IMR-90 (cell line): ENCODE measurements around the gene DYRK1A. TPM values are rescaled to one million over a fixed set of nuclear protein-coding genes. Genes with fewer than 3 reads are reported as not detected.

Experiments
- ATAC-seq: fragments of 200-7000 bp; cut with Tn5 transposase; 2 replicates; pipeline ENCODE4 v1.9.1; 2020; ENCODE audit warnings: low read depth, mild to moderate bottlenecking, moderate library complexity
- BruUV-seq: library from RNA; stranded (reverse); fragments of 400-500 nt; replicated peaks from 2 replicates; lab custom pipeline; 2021; lab: Mats Ljungman, UMichigan
- CTCF ChIA-PET: fragments of 300-600 bp; formaldehyde crosslinking; extraction: SDS; loops from one replicate; lab custom pipeline; 2021; ENCODE audit warnings: antibody characterized with exemption; lab: Yijun Ruan, JAX
- POLR2A ChIA-PET: fragments of 300-600 bp; sonication (Branson Sonifier 250); formaldehyde crosslinking; loops from one replicate; lab custom pipeline; 2022; ENCODE audit warnings: antibody characterized with exemption; ENCODE audit not compliant: unreplicated experiment; lab: Charles Lee
- DNase-seq: peaks from one replicate; pipeline ENCODE4 v3.0.0; 2013
- H2AFZ ChIP-seq: replicated peaks from 2 replicates; pipeline ENCODE3; 2013; ENCODE audit warnings: low read length, mild to moderate bottlenecking; ENCODE audit not compliant: poor library complexity
- H2AK5ac ChIP-seq: 2 replicates; pipeline ENCODE4 v1.6.1; 2013; ENCODE audit warnings: low read depth, low read length, inconsistent platforms
- H2AK9ac ChIP-seq: replicated peaks from 2 replicates; pipeline ENCODE3; 2013; ENCODE audit warnings: mild to moderate bottlenecking, low read depth, low read length, moderate library complexity; ENCODE audit not compliant: poor library complexity
- H2BK120ac ChIP-seq: 2 replicates; pipeline ENCODE4 v1.6.1; 2013; ENCODE audit warnings: low read depth, low read length, inconsistent platforms
- H2BK15ac ChIP-seq: 3 replicates; pipeline ENCODE4 v1.6.1; 2013; ENCODE audit warnings: low read depth, low read length, inconsistent platforms
- H2BK20ac ChIP-seq: 2 replicates; pipeline ENCODE4 v1.6.1; 2013; ENCODE audit warnings: low read depth, mild to moderate bottlenecking, inconsistent platforms, low read length, moderate library complexity
- H2BK5ac ChIP-seq: 2 replicates; pipeline ENCODE4 v1.6.1; 2013; ENCODE audit warnings: mild to moderate bottlenecking, low read depth, low read length, inconsistent platforms; ENCODE audit not compliant: poor library complexity, severe bottlenecking
- H3K14ac ChIP-seq: replicated peaks from 2 replicates; pipeline ENCODE4 v1.6.1; 2013; ENCODE audit warnings: low read depth, low read length, inconsistent platforms
- H3K18ac ChIP-seq: 2 replicates; pipeline ENCODE4 v1.6.1; 2013; ENCODE audit warnings: low read depth, low read length, control low read depth
- H3K23ac ChIP-seq: 2 replicates; pipeline ENCODE4 v1.6.1; 2013; ENCODE audit warnings: low read depth, low read length, inconsistent platforms
- H3K27ac ChIP-seq: 2 replicates; pipeline ENCODE4 v1.5.1; 2013; ENCODE audit warnings: mild to moderate bottlenecking, control low read depth, low read length; ENCODE audit not compliant: insufficient read depth
- H3K27me3 ChIP-seq: 2 replicates; pipeline ENCODE4 v1.6.1; 2013; ENCODE audit warnings: low read length; ENCODE audit not compliant: control insufficient read depth, insufficient read depth
- H3K36me3 ChIP-seq: 2 replicates; pipeline ENCODE4 v1.6.1; 2013; ENCODE audit warnings: low read length, mixed read lengths; ENCODE audit not compliant: control insufficient read depth, insufficient read depth
- H3K4ac ChIP-seq: 2 replicates; pipeline ENCODE4 v1.6.1; 2013; ENCODE audit warnings: low read depth, low read length, inconsistent platforms
- H3K4me1 ChIP-seq: 2 replicates; pipeline ENCODE4 v1.6.1; 2013; ENCODE audit warnings: low read length, mixed read lengths; ENCODE audit not compliant: control insufficient read depth, insufficient read depth
- H3K4me2 ChIP-seq: 2 replicates; pipeline ENCODE4 v1.6.1; 2013; ENCODE audit warnings: low read depth, mild to moderate bottlenecking, control low read depth, low read length, moderate library complexity
- H3K4me3 ChIP-seq: 2 replicates; pipeline ENCODE4 v1.5.1; 2013; ENCODE audit warnings: low read depth, mild to moderate bottlenecking, control low read depth, low read length, moderate library complexity; ENCODE audit not compliant: insufficient read depth
- H3K56ac ChIP-seq: 2 replicates; pipeline ENCODE4 v1.6.1; 2013; ENCODE audit warnings: low read length, inconsistent platforms; ENCODE audit not compliant: insufficient read depth; ENCODE audit errors: extremely low read depth
- H3K79me1 ChIP-seq, 2 experiments: 2 replicates each; pipeline ENCODE4 v1.6.1; 2013; ENCODE audit warnings: low read length in 2 of 2, inconsistent platforms in 1 of 2, low read depth in 1 of 2
- H3K9ac ChIP-seq: 2 replicates; pipeline ENCODE4 v1.6.1; 2013; ENCODE audit warnings: low read depth, low read length, control low read depth
- H3K9me1 ChIP-seq: 2 replicates; pipeline ENCODE4 v1.6.1; 2013; ENCODE audit warnings: low read length, inconsistent platforms; ENCODE audit not compliant: insufficient read depth
- H3K9me3 ChIP-seq: 2 replicates; pipeline ENCODE4 v1.6.1; 2013; ENCODE audit warnings: low read length; ENCODE audit not compliant: control insufficient read depth, insufficient read depth
- H4K20me1 ChIP-seq: 2 replicates; pipeline ENCODE4 v1.6.1; 2013; ENCODE audit warnings: low read length, inconsistent platforms; ENCODE audit not compliant: insufficient read depth
- H4K5ac ChIP-seq: 2 replicates; pipeline ENCODE4 v1.6.1; 2013; ENCODE audit warnings: mild to moderate bottlenecking, low read depth, low read length, control low read depth
- H4K8ac ChIP-seq, 2 experiments: 2 replicates each; pipeline ENCODE4 v1.6.1; 2013; ENCODE audit warnings: low read depth in 2 of 2, low read length in 2 of 2, control low read depth in 1 of 2, inconsistent platforms in 1 of 2
- H4K91ac ChIP-seq: 2 replicates; pipeline ENCODE4 v1.6.1; 2013; ENCODE audit warnings: low read depth, low read length, inconsistent platforms; ENCODE audit not compliant: insufficient read depth
- BHLHE40 ChIP-seq: fragments of 150-350 bp; IDR thresholded peaks from 2 replicates; pipeline ENCODE4 v1.6.1; 2016; ENCODE audit warnings: mild to moderate bottlenecking, low read depth, low read length
- CEBPB ChIP-seq: IDR thresholded peaks from 2 replicates; pipeline ENCODE4 v1.6.1; 2012; ENCODE audit warnings: low read depth, low read length, improper control_type of control experiment
- ELK1 ChIP-seq: fragments of 150-350 bp; IDR thresholded peaks from 2 replicates; pipeline ENCODE4 v1.6.1; 2016; ENCODE audit warnings: low read depth, mild to moderate bottlenecking, low read length, moderate library complexity, borderline replicate concordance
- FOS ChIP-seq: fragments of 150-350 bp; IDR thresholded peaks from 2 replicates; pipeline ENCODE4 v1.6.1; 2016; ENCODE audit warnings: low read depth, low read length
- MAZ ChIP-seq: IDR thresholded peaks from 2 replicates; pipeline ENCODE4 v1.6.1; 2012; ENCODE audit warnings: low read depth, mild to moderate bottlenecking, low read length, improper control_type of control experiment, moderate library complexity, borderline replicate concordance
- MXI1 ChIP-seq: IDR thresholded peaks from 2 replicates; pipeline ENCODE4 v1.6.1; 2012; ENCODE audit warnings: low read depth, mild to moderate bottlenecking, low read length, moderate library complexity, borderline replicate concordance
- NFE2L2 ChIP-seq: fragments of 150-350 bp; IDR thresholded peaks from 2 replicates; pipeline ENCODE4 v1.6.1; 2016; ENCODE audit warnings: low read depth, mild to moderate bottlenecking, low read length
- RAD21 ChIP-seq: IDR thresholded peaks from 2 replicates; pipeline ENCODE4 v1.6.1; 2012; ENCODE audit warnings: low read length, improper control_type of control experiment
- RFX5 ChIP-seq: IDR thresholded peaks from 2 replicates; pipeline ENCODE4 v1.8.0; 2012; ENCODE audit warnings: low read depth, mild to moderate bottlenecking, low read length, moderate library complexity
- USF2 ChIP-seq: fragments of 150-350 bp; IDR thresholded peaks from 2 replicates; pipeline ENCODE4 v1.6.1; 2017; ENCODE audit warnings: mild to moderate bottlenecking, antibody characterized with exemption, low read length, low read depth
- WGBS, 2 experiments: methylation state at CpG; one replicate each; pipeline versions ENCODE4 v1.1.5 to v1.1.7; 2013; ENCODE audit warnings: missing lambda C conversion rate in 2 of 2; ENCODE audit not compliant: insufficient read length in 1 of 2; ENCODE audit errors: extremely low coverage in 2 of 2; 5-methylcytosine and 5-hydroxymethylcytosine counted together
- dilution Hi-C: fragments of 300-500 bp; cut with HindIII; formaldehyde crosslinking; loops from one replicate; pipeline ENCODE4 v1.14.3; 2018; ENCODE audit warnings: low sequenced_read_pairs; ENCODE audit not compliant: unreplicated experiment
- in situ Hi-C: fragments of 300-500 bp; cut with MboI; formaldehyde crosslinking; loops from 3 replicates; pipeline ENCODE4 v1.14.3; 2019; ENCODE audit warnings: low sequenced_read_pairs, inconsistent platforms, mixed read lengths
- intact Hi-C: fragments of 100-400 bp; cut with micrococcal nuclease; formaldehyde crosslinking; loops from 2 replicates; pipeline ENCODE4 v1.10.0; 2022
- polyA plus RNA-seq, 3 experiments: library from polyadenylated mRNA; depleted of rRNA; stranded (reverse); fragments of >200 nt; gene quantifications; 2 replicates each; pipeline ENCODE4 v1.2.3, GENCODE V29; 2012; ENCODE audit warnings: low replicate concordance in 1 of 3
- total RNA-seq: library from RNA; depleted of rRNA; stranded (reverse); fragments of >200 nt; gene quantifications from 2 replicates; pipeline ENCODE4 v1.2.3, GENCODE V29; 2012

The DYRK1A gene
- total and polyA plus RNA-seq, 2 of the 4 experiments (the other 2 are of a cell fraction), result 18.6 to 50.5 TPM

DNA sequence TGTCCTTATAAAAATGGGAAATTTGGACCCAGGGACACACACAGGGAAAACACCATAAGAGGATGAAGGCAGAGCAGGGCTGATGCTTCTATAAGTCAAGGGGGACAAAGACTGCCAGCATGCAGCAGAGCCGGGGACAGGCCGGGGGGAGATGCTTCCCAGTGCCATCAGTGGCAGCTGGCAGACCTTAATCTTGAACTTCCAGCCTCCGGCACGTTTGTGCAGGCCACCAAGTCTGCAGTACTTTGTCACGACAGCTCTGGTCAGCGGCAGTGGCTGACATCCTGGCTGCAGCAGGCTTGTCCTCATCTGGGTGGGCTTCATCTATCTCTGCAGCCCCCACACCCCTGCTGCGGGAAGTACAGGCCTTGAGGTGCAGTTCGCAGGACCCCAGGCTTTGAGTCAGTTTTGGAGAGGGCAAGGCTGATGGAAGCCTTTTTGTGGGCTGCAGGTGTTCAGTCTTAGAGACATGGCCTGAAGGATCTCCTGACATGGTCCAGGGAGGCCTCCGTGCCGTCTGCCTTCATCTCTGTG, 186.0 kb downstream of the DYRK1A start:
- POLR2A ChIA-PET, result no interaction called here
- peaks cover 5% of the 10 kb centered on the region; the same call in 1 of the 2 replicates for H3K4me1 ChIP-seq
- H3K27me3 ChIP-seq, result peaks cover 13% of the 10 kb centered on the region
- no peak overlapping the region for H4K8ac ChIP-seq
- no peaks in the 10 kb centered on the region for H3K79me1 ChIP-seq
- ATAC-seq, result no peak
- no peaks in the 10 kb centered on the region for H4K20me1 ChIP-seq
- no peak for TF ChIP-seq RFX5
- TF ChIP-seq MXI1, result no peak
- no peak for TF ChIP-seq ELK1
- no peak for TF ChIP-seq BHLHE40
- TF ChIP-seq RAD21, result no peak
- TF ChIP-seq MAZ, result no peak
- no peak for TF ChIP-seq NFE2L2
- TF ChIP-seq USF2, result no peak
- no peak for TF ChIP-seq FOS
- TF ChIP-seq CEBPB, result no peak
- no peak overlapping the region for H2BK120ac ChIP-seq
- H3K23ac ChIP-seq, result no peak overlapping the region
- DNase-seq, result no peak
- BruUV-seq, result no TSS peak
- H2AK5ac ChIP-seq, result no peak overlapping the region
- no peak overlapping the region for H2AK9ac ChIP-seq
- H4K5ac ChIP-seq, result no peak overlapping the region
- no peak overlapping the region for H4K91ac ChIP-seq
- H2BK20ac ChIP-seq, result no peak overlapping the region
- H3K9me1 ChIP-seq, result no peaks in the 10 kb centered on the region
- H3K36me3 ChIP-seq, result no peaks in the 10 kb centered on the region
- WGBS, 2 experiments, result 76% methylated on average over 5 of the region's 10 CpGs; no CpG with 5 or more reads in 1 of the 2 experiments
- in situ Hi-C loops, result no loop called here
- CTCF ChIA-PET, result no interaction called here
- no peak overlapping the region for H2BK5ac ChIP-seq
- H3K4me3 ChIP-seq, result no peak overlapping the region
- H2BK15ac ChIP-seq, result no peak overlapping the region
- dilution Hi-C loops, result no loop called here
- H3K18ac ChIP-seq, result no peak overlapping the region
- H3K9me3 ChIP-seq, result no peaks in the 10 kb centered on the region
- H2AFZ ChIP-seq, result no peak overlapping the region
- intact Hi-C loops, result no loop called here
- H3K14ac ChIP-seq, result no peak overlapping the region
- H3K56ac ChIP-seq, result no peak overlapping the region
- no peak overlapping the region for H3K4ac ChIP-seq
- no peak overlapping the region for H3K27ac ChIP-seq
- no peak overlapping the region for H3K4me2 ChIP-seq
- H3K9ac ChIP-seq, result no peak overlapping the region
